Uterus (tissue), 2 donors: ENCODE data around the gene SCRT2.

Experiments used
- POLR2A ChIP-seq, 2 donors: fragments of 450-650 bp; IDR thresholded peaks; one replicate each; pipeline ENCODE4 v1.6.1; 2016; ENCODE audit warnings: antibody characterized with exemption in 2 of 2, mild to moderate bottlenecking in 1 of 2, moderate library complexity in 1 of 2
- TF ChIP-seq, protein P1 (sequence below), 4 experiments: fragments of 200-600 bp in 2 of 4; fragments of 450-650 bp in 2 of 4; sonication (generic) in 2 of 4; IDR thresholded peaks; one replicate each; pipeline ENCODE4 v1.5.1; 2016 to 2019; ENCODE audit warnings: antibody characterized with exemption in 4 of 4, mild to moderate bottlenecking in 2 of 4, moderate library complexity in 1 of 4

DNA sequence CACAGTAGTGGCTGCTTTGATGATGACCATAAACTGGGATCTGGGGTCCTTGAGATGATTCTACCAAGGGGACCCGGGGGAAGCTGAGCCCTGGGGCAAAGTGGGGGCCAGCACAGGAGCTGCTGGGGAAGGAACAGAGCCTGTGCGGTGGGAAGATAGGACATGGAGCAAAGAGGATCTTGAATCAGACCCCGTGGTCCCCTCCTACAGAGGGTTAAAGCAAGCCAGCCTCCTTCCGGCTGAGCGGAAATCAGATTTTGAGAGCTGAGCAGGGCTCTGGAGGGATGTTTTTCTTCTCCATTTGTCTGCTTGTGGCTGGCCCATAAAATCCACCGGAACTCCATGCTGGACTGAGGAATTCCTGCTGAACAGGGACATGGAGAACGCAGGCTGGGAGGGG lies 55.4 kb downstream of the SCRT2 start:
- TF ChIP-seq, protein P1, sequence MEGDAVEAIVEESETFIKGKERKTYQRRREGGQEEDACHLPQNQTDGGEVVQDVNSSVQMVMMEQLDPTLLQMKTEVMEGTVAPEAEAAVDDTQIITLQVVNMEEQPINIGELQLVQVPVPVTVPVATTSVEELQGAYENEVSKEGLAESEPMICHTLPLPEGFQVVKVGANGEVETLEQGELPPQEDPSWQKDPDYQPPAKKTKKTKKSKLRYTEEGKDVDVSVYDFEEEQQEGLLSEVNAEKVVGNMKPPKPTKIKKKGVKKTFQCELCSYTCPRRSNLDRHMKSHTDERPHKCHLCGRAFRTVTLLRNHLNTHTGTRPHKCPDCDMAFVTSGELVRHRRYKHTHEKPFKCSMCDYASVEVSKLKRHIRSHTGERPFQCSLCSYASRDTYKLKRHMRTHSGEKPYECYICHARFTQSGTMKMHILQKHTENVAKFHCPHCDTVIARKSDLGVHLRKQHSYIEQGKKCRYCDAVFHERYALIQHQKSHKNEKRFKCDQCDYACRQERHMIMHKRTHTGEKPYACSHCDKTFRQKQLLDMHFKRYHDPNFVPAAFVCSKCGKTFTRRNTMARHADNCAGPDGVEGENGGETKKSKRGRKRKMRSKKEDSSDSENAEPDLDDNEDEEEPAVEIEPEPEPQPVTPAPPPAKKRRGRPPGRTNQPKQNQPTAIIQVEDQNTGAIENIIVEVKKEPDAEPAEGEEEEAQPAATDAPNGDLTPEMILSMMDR (IDR thresholded peaks at IDR 0.05): no peak
- TF ChIP-seq POLR2A (IDR thresholded peaks at IDR 0.05): no peak
